Bone marrow (tissue), 2 donors: ENCODE measurements around the gene MCRIP1.
A peak's percentile ranks its signal among the peaks of the same experiment; 100 is the strongest.

Experiments used
- DNase-seq, 2 donors: peaks; one replicate each; lab custom pipeline; 2025; lab: John Stamatoyannopoulos, UW

The MCRIP1 gene

GRCh38 chr17:81860756-81861568 is 27.9 kb upstream of the MCRIP1 start:
- peak; percentile 97 to 99 for DNase-seq

DNA sequence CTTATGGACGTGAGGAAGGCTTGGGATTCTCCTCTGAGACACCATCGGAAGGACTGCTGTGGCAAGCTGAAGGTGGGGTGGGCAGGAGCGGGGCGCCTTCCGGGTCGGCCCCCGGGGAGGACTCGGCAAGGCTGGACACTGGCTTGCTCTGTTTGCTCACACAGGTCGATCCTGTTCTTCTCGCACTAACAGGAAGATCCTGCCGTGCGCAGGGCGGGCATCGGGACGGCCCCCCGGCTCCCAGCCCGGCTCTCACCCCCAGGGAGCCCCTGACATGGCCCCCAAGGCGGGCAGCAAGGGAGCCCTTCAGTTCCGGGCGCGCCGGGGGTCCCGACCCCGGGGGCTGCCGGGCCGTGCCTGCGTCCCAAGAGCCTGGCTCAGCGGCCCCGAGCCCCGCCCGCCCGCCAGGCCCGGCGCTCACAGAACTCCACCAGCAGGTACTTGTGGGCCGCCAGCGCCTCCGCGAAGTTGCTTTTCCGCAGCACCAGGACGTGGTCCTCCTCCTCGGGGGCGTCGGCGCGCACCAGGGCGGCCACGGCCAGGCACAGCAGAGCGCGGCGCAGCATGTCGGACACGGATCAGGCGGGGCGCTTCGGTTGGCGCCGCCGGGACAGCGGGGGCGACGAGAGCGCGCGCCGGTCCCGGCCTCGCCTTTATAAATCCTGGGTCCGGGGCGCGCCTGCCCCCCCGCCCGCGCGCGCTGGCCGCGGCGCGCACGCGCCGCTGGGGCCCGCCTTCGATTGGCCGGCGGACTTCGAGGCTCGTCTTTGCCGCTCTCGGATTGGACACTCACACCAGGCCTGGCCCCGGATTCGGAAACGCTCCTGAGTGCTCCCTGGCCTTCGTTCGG is 27.0 kb upstream of the MCRIP1 start, which contains the start of gene P4HB:
TSS of gene P4HB (minus strand) at position 630 of the 850 bp plus-strand sequence. CDS start at position 566, 64 bp downstream.
- DNase-seq, result peak in 1 of 2 donors; percentile 97

- no peak for DNase-seq
Measured at GRCh38 chr17:81858967-81859905, 26.1 kb upstream of the MCRIP1 start.

GRCh38 chr17:81858170-81858966 is 25.3 kb upstream of the MCRIP1 start:
- no peak for DNase-seq

DNA sequence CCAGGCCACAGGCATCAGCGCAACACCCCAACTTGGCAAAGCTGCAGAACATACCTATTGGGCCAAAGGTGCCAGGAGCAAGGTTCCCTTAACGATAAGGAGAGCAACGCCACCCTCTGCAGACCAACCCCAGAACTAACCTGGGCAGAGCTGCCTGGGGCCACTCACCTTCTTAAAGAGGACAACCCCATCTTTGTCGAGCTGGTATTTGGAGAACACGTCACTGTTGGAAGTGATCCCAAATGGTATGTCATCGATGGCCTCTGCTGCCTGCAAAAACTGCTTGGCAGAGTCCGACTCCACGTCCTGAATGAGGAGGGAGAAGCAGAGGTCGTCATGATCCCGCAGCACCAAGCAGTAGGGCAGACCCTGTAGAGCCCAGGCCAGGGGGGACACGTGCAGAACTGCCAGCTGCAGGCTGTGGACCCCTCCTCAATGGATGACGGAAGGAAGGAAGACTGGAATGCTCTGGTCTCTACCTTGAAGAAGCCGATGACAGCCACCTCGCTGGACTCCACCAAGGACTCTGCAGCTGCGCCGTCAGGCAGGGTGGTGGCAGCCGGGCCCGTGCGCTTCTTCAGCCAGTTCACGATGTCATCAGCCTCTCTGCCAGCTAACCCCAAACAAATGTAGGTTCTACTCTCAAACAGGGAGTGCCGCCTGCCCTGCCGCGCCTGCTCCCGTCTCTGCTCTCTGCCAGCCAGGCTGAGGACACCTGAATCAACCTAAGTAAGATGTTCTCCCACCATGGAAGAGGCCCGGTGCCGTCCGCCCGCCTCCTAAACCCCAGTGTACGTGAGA is 22.1 kb upstream of the MCRIP1 start:
- no peak for DNase-seq

DNA sequence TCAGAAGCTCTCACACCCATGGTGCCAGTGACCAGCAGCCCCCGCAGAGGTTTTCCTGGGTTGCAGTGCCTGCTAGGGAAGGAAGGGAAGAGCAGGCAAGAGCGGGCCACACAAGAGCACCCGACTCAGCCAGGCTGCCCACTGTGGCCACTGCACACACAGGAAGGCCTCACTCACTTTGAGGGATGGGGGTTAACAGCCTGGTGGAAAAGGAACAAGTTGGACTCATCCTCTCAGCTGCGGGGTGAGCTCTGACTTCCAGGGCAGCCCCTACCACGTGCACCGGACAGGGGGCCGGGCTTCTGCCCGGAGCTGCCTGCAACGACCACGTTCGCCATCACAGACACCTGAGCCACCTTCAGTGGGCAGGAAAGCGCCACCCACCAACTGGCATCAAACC is 19.1 kb upstream of the MCRIP1 start:
- DNase-seq, result no peak

GRCh38 chr17:81851423-81851822 is 18.3 kb upstream of the MCRIP1 start:
- DNase-seq, result no peak

DNA sequence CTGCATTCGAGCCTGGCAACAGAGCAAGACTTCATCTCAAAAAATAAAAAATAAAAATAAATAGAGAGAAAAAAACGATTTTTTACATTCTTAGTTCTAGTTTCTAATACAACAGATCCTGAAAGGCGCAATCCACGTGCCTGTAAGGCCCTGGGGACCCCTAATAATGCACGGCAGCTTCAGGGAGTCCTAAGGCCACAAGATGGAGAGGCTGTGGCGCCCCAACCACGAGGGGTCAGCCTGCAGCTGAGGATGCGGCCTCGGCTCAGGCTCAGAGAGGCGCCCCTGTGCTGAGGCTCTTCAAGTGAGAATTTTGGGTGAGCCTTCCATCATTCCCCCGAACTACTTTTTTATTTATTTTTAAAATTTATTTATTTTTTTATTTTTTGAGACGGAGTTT is 16.4 kb upstream of the MCRIP1 start:
- DNase-seq, result no peak

- DNase-seq, result no peak
Measured at GRCh38 chr17:81846743-81847689, 13.9 kb upstream of the MCRIP1 start.

- no peak for DNase-seq
Measured at GRCh38 chr17:81845881-81846742, 13.0 kb upstream of the MCRIP1 start.

DNA sequence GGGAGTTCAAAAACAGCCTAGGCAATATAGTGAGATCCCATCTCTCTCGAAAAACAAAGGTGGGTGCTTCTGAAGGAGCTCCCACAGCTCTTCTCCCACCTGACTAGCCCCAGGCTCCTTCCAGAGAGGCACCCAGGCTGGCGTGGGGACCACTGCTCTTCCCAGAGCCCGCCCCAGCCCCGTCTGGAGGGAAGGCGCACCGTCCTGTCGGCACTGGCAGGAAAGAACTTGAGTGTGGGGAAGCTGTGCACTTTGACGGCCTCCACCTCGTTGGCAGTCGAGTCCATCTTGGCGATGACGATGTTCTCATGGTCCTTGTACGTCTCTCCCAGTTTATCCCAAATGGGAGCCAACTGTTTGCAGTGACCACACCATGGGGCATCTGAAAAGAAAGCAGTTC is 12.3 kb upstream of the MCRIP1 start:
- no peak for DNase-seq

GRCh38 chr17:81844887-81845286 is 11.8 kb upstream of the MCRIP1 start:
- DNase-seq, result no peak

GRCh38 chr17:81844327-81844851 is 11.3 kb upstream of the MCRIP1 start:
- DNase-seq, result no peak

- no peak for DNase-seq
Measured at GRCh38 chr17:81843713-81844326, 10.7 kb upstream of the MCRIP1 start.

GRCh38 chr17:81842725-81843504 is 9.8 kb upstream of the MCRIP1 start:
- DNase-seq, result no peak

DNA sequence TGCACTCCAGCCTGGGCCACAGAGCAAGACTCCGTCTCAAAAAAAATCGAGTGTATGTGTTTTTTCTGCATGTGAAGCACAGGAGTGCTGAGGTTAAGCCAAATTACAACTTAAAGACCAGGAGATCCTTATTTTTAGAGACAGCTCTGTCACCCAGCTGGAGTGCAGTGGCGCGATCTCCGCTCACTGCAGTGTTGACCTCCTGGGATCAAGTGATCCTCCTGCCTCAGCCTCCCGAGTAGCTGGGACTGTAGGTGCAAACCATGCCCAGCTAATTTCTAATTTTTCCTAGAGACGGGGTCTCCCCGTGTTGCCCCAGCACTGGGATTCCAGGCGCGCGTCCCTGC is 9.3 kb upstream of the MCRIP1 start:
- DNase-seq, result no peak

DNA sequence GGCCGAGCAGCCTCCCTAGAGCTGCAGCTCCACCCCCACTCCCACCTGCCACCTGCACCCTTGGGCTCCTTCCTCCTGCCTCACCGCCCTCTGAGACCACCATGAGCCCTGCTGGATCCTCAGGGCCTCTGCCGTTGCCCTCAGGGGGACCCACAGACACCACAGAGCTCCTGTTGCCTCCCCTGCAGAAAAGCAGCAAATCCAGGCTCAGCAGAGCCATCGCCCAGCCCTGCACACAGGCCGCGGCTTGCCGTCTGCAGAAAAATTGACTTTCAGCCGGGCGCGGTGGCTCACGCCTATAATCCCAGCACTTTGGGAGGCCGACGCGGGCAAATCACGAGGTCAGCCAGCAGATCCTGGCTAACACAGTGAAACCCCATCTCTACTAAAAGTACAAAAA is 8.8 kb upstream of the MCRIP1 start:
- no peak for DNase-seq
